COLO829 (cell line): ENCODE results near the gene FIGLA.

Experiments
- DNase-seq: peaks from one replicate; pipeline ENCODE4 v3.0.0; 2012; ENCODE audit warnings: low spot score

FIGLA gene, protein sequence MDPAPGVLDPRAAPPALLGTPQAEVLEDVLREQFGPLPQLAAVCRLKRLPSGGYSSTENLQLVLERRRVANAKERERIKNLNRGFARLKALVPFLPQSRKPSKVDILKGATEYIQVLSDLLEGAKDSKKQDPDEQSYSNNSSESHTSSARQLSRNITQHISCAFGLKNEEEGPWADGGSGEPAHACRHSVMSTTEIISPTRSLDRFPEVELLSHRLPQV

GRCh38 chr2:70790136-70790828, at the start of gene FIGLA:
Gene FIGLA (minus strand): TSS chr2:70790643. CDS start chr2:70790638, 5 bp downstream.
- DNase-seq: no peak

- no peak for DNase-seq
Observed at GRCh38 chr2:70837980-70838925, 47.8 kb upstream of the FIGLA start.

DNA sequence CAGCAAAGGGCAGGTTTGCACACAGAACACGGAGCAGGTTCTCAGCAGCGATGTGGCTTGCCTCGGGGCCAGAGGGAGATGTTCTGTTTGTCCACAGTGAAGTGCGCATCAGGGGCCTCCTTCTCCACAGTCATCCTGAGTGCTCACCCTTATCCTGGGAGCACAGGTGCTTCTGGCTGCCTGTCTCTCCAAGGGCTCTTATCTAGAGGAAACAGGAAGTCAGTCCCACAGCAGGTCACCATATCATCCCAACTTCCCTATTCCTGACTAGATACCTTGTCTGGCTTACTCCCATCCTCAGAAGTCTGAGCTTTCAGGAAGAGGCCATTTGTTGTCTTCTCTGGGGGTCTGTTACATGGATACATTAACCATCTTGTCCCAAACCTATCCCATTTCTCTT, 45.2 kb upstream of the FIGLA start, which contains the start of gene CD207:
CD207 (minus strand) TSS at position 174 of the 400 bp plus-strand sequence; CDS start at position 134, 40 bp downstream.
- no peak for DNase-seq

DNA sequence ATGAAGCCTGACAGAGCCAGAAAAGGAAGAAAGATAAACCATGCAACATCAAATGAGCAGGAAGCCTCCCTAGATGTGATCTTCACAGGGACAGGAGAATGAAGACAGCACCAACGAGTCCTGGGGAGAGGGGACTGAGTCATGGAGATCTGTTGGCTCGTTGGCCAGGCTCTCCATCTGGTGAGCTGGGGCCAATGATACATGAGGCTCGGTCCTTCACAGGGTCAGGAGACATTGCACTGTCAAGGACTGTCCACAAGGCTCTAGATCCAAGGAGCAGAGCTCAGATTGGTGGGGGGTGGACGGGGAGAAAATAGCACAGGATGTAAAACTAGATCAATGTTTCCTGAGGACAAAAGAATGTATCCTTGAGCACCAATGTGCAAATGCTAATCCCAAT, 44.4 kb upstream of the FIGLA start:
- DNase-seq: no peak

DNA sequence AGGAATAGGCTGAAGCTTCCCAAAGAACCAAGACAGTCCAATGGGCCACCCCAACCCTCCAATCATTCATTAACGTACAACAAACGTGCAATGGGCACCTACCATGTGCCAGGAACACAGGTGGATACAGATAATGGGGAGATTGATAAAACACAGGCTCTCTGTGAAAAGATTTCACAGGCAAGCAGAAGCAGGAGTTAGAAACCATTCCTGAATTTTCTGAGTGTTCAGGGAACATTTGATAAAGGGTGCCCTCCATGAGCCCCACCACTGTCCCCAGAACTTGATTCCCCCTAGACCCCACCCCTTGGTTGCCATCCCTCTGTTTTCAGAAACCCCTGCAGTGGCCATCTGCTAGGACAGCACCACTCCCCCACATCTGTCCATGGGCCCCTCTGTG, 43.7 kb upstream of the FIGLA start:
- no peak for DNase-seq

GRCh38 chr2:70833246-70833645, 42.8 kb upstream of the FIGLA start:
- DNase-seq: no peak

DNA sequence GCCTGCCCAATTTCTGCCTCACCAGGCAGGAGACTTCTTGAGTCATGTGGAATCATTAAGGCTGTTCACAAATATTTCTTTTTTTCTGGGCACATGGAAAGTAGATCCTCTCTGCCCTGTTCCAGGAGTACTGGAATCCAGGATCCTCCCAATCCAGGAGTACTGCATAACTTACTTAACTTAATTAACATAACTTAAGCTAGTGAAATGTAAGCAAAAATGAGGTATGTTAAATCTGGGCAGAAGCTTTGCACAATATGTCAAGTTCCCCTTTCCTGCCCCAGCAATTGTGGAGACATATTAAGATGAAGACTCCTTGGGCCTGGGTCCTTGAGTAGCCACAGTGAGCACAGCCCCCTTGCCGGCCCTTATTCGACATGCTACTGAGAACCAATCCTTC, 41.9 kb upstream of the FIGLA start:
- no peak for DNase-seq

DNA sequence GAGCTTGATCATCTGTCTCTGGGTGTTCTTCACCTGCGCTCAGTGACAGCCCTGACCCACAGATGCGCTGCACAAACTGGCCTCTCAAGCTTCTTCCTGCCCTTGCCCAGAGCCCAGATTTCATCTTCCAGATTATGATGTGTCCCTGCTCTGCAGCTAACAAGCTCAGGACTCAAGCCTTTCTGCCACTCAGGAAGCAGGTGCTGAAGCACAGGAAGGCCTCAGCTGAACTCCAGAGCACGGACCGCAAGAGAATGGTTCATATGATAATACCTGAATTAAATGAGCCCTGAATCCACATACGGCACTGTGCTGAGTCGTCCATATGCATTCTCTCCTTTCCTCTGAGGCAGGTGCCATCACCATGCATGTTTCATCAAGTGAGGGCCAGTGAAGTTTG, 41.4 kb upstream of the FIGLA start:
- no peak for DNase-seq

DNA sequence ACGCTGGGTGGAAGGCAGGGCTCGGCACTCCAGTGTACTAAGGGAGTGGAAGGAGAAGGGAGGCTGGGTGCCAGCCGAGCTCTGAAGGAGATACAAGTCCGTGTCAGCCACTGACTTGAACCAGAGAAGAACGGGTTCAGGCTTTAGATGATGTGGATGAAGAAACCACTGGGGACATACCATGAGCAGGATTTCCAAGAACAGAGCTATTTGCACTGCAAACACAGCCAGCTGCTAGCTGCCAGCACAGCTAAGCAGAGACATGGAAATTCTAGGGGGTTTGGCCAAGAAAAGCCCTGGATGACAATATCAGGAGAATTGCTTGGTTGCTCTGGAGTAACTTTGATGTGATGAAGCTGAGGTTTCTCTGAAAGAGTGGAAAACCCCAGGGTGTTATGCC, 39.9 kb upstream of the FIGLA start:
- DNase-seq: no peak

DNA sequence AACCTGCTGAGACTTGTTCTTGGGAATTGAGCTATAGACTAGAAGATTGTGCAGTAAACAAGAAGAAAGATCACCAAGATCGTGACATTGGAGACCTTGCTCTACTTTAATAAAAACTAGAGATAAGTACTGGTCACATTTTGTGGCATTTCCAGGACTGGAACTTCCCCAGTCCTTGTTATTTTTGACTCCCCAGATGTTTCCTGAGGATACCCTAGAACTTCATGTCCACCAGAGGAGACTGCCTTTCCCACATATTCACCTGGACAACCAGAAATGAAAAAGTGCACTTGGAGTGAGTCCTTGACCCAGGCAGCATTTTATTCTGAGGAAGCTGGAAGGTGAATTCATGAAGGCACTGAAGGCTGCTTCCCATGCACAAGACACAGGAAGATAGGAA, 39.5 kb upstream of the FIGLA start:
- no peak for DNase-seq

- DNase-seq: no peak
Observed at GRCh38 chr2:70828914-70829824, 38.7 kb upstream of the FIGLA start.

- no peak for DNase-seq
Observed at GRCh38 chr2:70828115-70828514, 37.7 kb upstream of the FIGLA start.

- no peak for DNase-seq
Observed at GRCh38 chr2:70827388-70827787, 36.9 kb upstream of the FIGLA start.

GRCh38 chr2:70826696-70827350, 36.4 kb upstream of the FIGLA start:
- no peak for DNase-seq

GRCh38 chr2:70823249-70823648, 32.8 kb upstream of the FIGLA start:
- DNase-seq: no peak

DNA sequence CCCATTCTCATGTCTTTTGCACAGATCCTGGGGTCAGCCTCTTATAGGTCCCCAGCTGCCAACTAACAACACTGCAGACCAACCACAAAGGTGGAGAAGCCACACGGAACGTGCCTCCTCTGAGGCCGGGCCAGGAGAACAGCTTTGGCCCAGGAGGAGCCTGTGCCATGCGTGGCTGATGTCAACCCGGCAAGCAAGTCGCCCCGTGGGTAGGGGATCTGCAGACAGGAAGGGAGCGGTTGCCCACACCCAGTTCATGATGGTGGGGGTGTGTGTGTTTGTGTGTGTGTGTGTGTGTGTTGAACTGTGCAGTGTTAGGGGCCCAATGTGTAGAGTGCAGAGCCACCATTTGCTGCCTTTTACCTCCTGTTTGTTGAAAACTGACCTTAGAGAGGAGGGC, 32.4 kb upstream of the FIGLA start:
- DNase-seq: no peak

GRCh38 chr2:70820499-70820898, 30.1 kb upstream of the FIGLA start, which contains the start of gene CLEC4F:
Gene CLEC4F (minus strand): TSS chr2:70820599. CDS start chr2:70820523, 76 bp downstream.
- no peak for DNase-seq

GRCh38 chr2:70817284-70817954, 27.0 kb upstream of the FIGLA start:
- DNase-seq: no peak

- DNase-seq: no peak
Observed at GRCh38 chr2:70816726-70817125, 26.3 kb upstream of the FIGLA start.
